GM12891 (cell line): Measurements from ENCODE around the gene SLC25A29.

ENCODE experiments used
- POLR2A ChIP-seq: IDR thresholded peaks from 2 replicates; pipeline ENCODE4 v1.6.1; 2011; ENCODE audit warnings: low read depth, low read length, control low read depth
- POLR2AphosphoS5 ChIP-seq: IDR thresholded peaks from 2 replicates; pipeline ENCODE4 v1.6.1; 2011; ENCODE audit warnings: low read depth, low read length, control low read depth
- POU2F2 ChIP-seq: IDR thresholded peaks from 2 replicates; pipeline ENCODE4 v1.6.1; 2011; ENCODE audit warnings: low read depth, mild to moderate bottlenecking, control low read depth, low read length, moderate library complexity
- SPI1 ChIP-seq: IDR thresholded peaks from 2 replicates; pipeline ENCODE4 v1.6.1; 2011; ENCODE audit warnings: low read depth, low read length, control low read depth

DNA sequence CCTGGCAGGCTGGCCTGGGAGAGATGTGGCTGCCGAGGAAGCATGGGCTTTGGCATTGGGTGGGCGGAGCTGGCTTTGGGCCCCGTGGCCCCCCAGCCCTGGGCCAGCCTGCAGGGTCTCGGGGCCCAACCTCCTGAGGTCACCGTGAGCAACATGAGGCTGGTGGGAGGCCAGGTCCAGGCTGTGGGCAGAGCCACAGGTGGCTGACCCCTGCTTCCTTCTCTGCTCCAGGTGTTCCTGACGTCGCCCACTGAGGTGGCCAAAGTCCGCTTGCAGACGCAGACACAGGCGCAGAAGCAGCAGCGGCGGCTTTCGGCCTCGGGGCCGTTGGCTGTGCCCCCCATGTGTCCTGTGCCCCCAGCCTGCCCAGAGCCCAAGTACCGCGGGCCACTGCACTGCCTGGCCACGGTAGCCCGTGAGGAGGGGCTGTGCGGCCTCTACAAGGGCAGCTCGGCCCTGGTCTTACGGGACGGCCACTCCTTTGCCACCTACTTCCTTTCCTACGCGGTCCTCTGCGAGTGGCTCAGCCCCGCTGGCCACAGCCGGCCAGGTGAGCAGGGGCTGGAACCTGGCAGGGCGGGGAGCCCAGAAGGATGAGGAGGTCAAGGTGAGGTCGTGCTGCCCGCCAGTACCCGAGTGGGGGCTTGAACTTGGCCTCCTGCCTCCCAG lies 22.4 kb upstream of the SLC25A29 start:
- TF ChIP-seq POLR2A (no peak), POLR2AphosphoS5 (no peak), POU2F2 (no peak), SPI1 (no peak)
